Bone marrow (tissue), 2 donors: ENCODE data around the gene MLANA.

Experiments used
- DNase-seq, 2 donors: peaks; one replicate each; lab custom pipeline; 2025; lab: John Stamatoyannopoulos, UW

MLANA gene

GRCh38 chr9:5900622-5901021, 9.9 kb downstream of the MLANA start:
- no peak for DNase-seq

GRCh38 chr9:5902377-5902776, 11.7 kb downstream of the MLANA start:
- no peak for DNase-seq

- DNase-seq: no peak
Measured at GRCh38 chr9:5908918-5909317, 18.2 kb downstream of the MLANA start.

- no peak for DNase-seq
Measured at GRCh38 chr9:5909976-5910375, 19.3 kb downstream of the MLANA start.

GRCh38 chr9:5910413-5911057, 19.8 kb downstream of the MLANA start:
- DNase-seq: no peak

GRCh38 chr9:5915438-5915837, 24.7 kb downstream of the MLANA start:
- no peak for DNase-seq

GRCh38 chr9:5917273-5917672, 26.6 kb downstream of the MLANA start:
- no peak for DNase-seq

- DNase-seq: no peak
Measured at GRCh38 chr9:5917888-5918287, 27.2 kb downstream of the MLANA start.

GRCh38 chr9:5918460-5918859, 27.8 kb downstream of the MLANA start:
- no peak for DNase-seq

- DNase-seq: no peak
Measured at GRCh38 chr9:5920860-5921328, 30.2 kb downstream of the MLANA start.

GRCh38 chr9:5922192-5922591, 31.5 kb downstream of the MLANA start:
- DNase-seq: no peak

- no peak for DNase-seq
Measured at GRCh38 chr9:5931657-5932056, 41.0 kb downstream of the MLANA start.

GRCh38 chr9:5938449-5938848, 47.8 kb downstream of the MLANA start:
- DNase-seq: no peak

- no peak for DNase-seq
Measured at GRCh38 chr9:5939530-5939929, 48.8 kb downstream of the MLANA start.

- DNase-seq: no peak
Measured at GRCh38 chr9:5941214-5941613, 50.5 kb downstream of the MLANA start.

- DNase-seq: no peak
Measured at GRCh38 chr9:5945112-5945511, 54.4 kb downstream of the MLANA start.

- DNase-seq: no peak
Measured at GRCh38 chr9:5947912-5948311, 57.2 kb downstream of the MLANA start.

- peak in 1 of 2 donors; percentile 41 for DNase-seq
Measured at GRCh38 chr9:5949103-5949699, 58.5 kb downstream of the MLANA start.

GRCh38 chr9:5950261-5950660, 59.6 kb downstream of the MLANA start:
- no peak for DNase-seq

- DNase-seq: no peak
Measured at GRCh38 chr9:5951686-5952211, 61.1 kb downstream of the MLANA start.

- no peak for DNase-seq
Measured at GRCh38 chr9:5953743-5954707, 63.3 kb downstream of the MLANA start.

- no peak for DNase-seq
Measured at GRCh38 chr9:5957166-5957565, 66.5 kb downstream of the MLANA start.

- DNase-seq: no peak
Measured at GRCh38 chr9:5958273-5958672, 67.6 kb downstream of the MLANA start.
